CD4-positive, alpha-beta T cell treated with Interleukin-15 for 1 hour (primary cell): ENCODE measurements around the gene TMA7.
"Not testable (repeated sequence)": the region's sequence is repeated elsewhere in the genome, so short reads cannot be mapped to it uniquely, and the experiment has no call there.

Experiments used
- DNase-seq: peaks from one replicate; pipeline ENCODE4 v3.0.0-alpha.2; 2020

The TMA7 gene

GRCh38 chr3:48439820-48440589 lies at the start of gene TMA7, which contains the start of gene CCDC51:
Gene TMA7, plus strand, starts transcription at chr3:48440257. Its CDS starts 40 bp downstream, at chr3:48440297.
Gene CCDC51, minus strand, starts transcription at chr3:48440119. Its CDS starts 4,991 bp downstream, at chr3:48435128.
- peak; percentile 98 for DNase-seq

GRCh38 chr3:48394391-48394790 lies 45.7 kb upstream of the TMA7 start:
- DNase-seq = no peak

GRCh38 chr3:48395714-48396113 lies 44.3 kb upstream of the TMA7 start:
- DNase-seq = no peak

GRCh38 chr3:48397767-48398681 lies 42.0 kb upstream of the TMA7 start:
- no peak for DNase-seq

GRCh38 chr3:48398701-48399386 lies 41.2 kb upstream of the TMA7 start:
- no peak for DNase-seq

GRCh38 chr3:48399387-48400172 lies 40.5 kb upstream of the TMA7 start:
- DNase-seq = no peak

GRCh38 chr3:48400824-48401433 lies 39.1 kb upstream of the TMA7 start:
- peak; percentile 73 for DNase-seq

- not testable (repeated sequence) for DNase-seq
Measured at GRCh38 chr3:48401434-48401901, 38.6 kb upstream of the TMA7 start.

GRCh38 chr3:48402281-48402732 lies 37.8 kb upstream of the TMA7 start:
- no peak for DNase-seq

- DNase-seq = no peak
Measured at GRCh38 chr3:48402907-48403306, 37.1 kb upstream of the TMA7 start.

- DNase-seq = no peak
Measured at GRCh38 chr3:48403533-48404439, 36.3 kb upstream of the TMA7 start.

- DNase-seq = no peak
Measured at GRCh38 chr3:48404440-48405342, 35.4 kb upstream of the TMA7 start.

GRCh38 chr3:48405343-48405881 lies 34.6 kb upstream of the TMA7 start:
- DNase-seq = no peak

- no peak for DNase-seq
Measured at GRCh38 chr3:48405971-48406370, 34.1 kb upstream of the TMA7 start.

- DNase-seq = no peak
Measured at GRCh38 chr3:48406443-48407431, 33.3 kb upstream of the TMA7 start.

GRCh38 chr3:48407542-48408099 lies 32.4 kb upstream of the TMA7 start:
- DNase-seq = no peak

GRCh38 chr3:48408823-48409281 lies 31.2 kb upstream of the TMA7 start:
- peak; percentile 15 for DNase-seq
